Measurements from ENCODE around the gene GALK1.

DNA sequence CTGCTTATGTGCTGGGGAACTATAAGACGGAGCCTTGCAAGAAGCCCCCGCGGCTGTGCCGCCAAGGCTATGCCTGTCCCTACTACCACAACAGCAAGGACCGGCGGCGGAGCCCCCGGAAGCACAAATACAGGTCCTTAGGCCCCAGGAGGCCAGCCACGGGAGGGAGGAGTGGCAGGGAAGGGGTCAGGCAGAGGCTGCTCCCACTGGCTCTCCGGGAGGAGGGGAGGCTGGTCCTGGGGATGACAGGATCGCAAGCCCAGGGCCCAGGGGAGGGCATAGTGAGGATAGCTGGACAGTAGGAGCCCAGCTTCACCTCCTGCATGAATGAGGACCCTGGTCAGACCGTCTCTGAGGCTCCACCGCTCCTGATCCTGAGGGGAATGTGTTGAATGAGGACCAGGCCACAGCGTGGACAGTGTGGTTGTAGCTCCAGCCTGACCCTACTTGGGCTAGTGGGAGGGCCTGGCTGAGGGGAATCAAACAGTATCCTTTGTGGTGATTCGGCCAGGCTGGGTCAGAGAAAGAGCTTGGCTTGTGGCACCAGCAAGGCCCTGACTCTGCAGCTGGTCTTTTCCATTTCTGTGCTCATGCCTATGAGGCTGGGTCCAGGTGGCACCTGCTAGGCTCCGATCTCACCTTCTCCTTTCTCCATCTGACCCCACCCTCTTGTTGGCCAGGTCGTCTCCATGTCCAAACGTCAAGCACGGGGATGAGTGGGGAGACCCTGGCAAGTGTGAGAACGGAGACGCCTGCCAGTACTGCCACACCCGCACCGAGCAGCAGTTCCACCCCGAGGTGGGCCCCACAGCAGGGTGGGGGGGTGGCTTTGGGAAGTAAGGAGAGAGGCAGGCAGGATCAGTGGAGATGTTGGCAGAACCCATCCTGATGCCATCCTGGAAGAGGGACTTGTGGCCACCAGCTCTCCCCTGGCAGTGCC lies 48.4 kb upstream of the GALK1 start:
- TF ChIP-seq, protein P1, sequence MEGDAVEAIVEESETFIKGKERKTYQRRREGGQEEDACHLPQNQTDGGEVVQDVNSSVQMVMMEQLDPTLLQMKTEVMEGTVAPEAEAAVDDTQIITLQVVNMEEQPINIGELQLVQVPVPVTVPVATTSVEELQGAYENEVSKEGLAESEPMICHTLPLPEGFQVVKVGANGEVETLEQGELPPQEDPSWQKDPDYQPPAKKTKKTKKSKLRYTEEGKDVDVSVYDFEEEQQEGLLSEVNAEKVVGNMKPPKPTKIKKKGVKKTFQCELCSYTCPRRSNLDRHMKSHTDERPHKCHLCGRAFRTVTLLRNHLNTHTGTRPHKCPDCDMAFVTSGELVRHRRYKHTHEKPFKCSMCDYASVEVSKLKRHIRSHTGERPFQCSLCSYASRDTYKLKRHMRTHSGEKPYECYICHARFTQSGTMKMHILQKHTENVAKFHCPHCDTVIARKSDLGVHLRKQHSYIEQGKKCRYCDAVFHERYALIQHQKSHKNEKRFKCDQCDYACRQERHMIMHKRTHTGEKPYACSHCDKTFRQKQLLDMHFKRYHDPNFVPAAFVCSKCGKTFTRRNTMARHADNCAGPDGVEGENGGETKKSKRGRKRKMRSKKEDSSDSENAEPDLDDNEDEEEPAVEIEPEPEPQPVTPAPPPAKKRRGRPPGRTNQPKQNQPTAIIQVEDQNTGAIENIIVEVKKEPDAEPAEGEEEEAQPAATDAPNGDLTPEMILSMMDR (IDR thresholded peaks at IDR 0.05): no peak
- no peak for TF ChIP-seq POLR2A (IDR thresholded peaks at IDR 0.05)

Data from Peyer's patch (tissue), 4 donors.